DOHH2 (cell line): Measurements from ENCODE around the gene CDPF1.

Source experiments
- H3F3A ChIP-seq: fragments of 200-600 bp; sonication (generic), shearing (Covaris generic); 2 replicates; pipeline ENCODE4 v1.6.0; 2016; ENCODE audit warnings: antibody characterized with exemption, mild to moderate bottlenecking; ENCODE audit not compliant: control insufficient read depth, insufficient read depth
- H3K27ac ChIP-seq: fragments of 200-600 bp; sonication (generic); 2 replicates; pipeline ENCODE4 v1.5.1; 2014; ENCODE audit warnings: low read depth, mild to moderate bottlenecking, low read length, moderate library complexity
- H3K27me3 ChIP-seq: fragments of 200-600 bp; sonication (generic); 2 replicates; pipeline ENCODE4 v1.6.1; 2014; ENCODE audit warnings: mild to moderate bottlenecking, low read length, mixed read lengths; ENCODE audit not compliant: control insufficient read depth
- H3K36me3 ChIP-seq: fragments of 200-600 bp; sonication (generic); 2 replicates; pipeline ENCODE4 v1.6.1; 2014; ENCODE audit warnings: mild to moderate bottlenecking, low read length, moderate library complexity, mixed read lengths; ENCODE audit not compliant: control insufficient read depth
- H3K4me1 ChIP-seq: fragments of 200-600 bp; sonication (generic); 2 replicates; pipeline ENCODE4 v1.6.1; 2014; ENCODE audit warnings: mild to moderate bottlenecking, low read length, mixed read lengths; ENCODE audit not compliant: control insufficient read depth
- H3K4me2 ChIP-seq: fragments of 200-600 bp; sonication (generic); 2 replicates; pipeline ENCODE4 v1.6.0; 2014; ENCODE audit warnings: mild to moderate bottlenecking, low read length, moderate library complexity
- H3K4me3 ChIP-seq: fragments of 200-600 bp; sonication (generic); 2 replicates; pipeline ENCODE4 v1.5.1; 2014; ENCODE audit warnings: mild to moderate bottlenecking, low read length, mixed read lengths
- H3K79me2 ChIP-seq: fragments of 200-600 bp; sonication (generic); 2 replicates; pipeline ENCODE4 v1.6.1; 2014; ENCODE audit warnings: mild to moderate bottlenecking, low read length, mixed read lengths; ENCODE audit not compliant: control insufficient read depth
- H3K9me2 ChIP-seq: fragments of 200-600 bp; sonication (generic); replicated peaks from 2 replicates; pipeline ENCODE4 v1.6.1; 2014; ENCODE audit warnings: mild to moderate bottlenecking, low read length, mixed read lengths; ENCODE audit not compliant: control insufficient read depth
- H3K9me3 ChIP-seq: fragments of 200-600 bp; sonication (generic); 2 replicates; pipeline ENCODE4 v1.6.1; 2014; ENCODE audit warnings: antibody characterized with exemption, low read length, mixed read lengths; ENCODE audit not compliant: control insufficient read depth, insufficient read depth
- H4K20me1 ChIP-seq: fragments of 200-600 bp; sonication (generic); 2 replicates; pipeline ENCODE4 v1.6.0; 2014; ENCODE audit warnings: low read depth, mild to moderate bottlenecking, antibody characterized with exemption, low read length, moderate library complexity; ENCODE audit not compliant: control insufficient read depth, insufficient read depth
- EZH2phosphoT487 ChIP-seq: fragments of 200-600 bp; sonication (generic); IDR thresholded peaks from 2 replicates; pipeline ENCODE4 v1.6.1; 2017; ENCODE audit warnings: borderline replicate concordance, mild to moderate bottlenecking, antibody characterized with exemption, low read length, moderate library complexity, mixed read lengths
- TF ChIP-seq, protein P1 (sequence below): fragments of 200-600 bp; sonication (generic); IDR thresholded peaks from one replicate; pipeline ENCODE4 v1.5.1; 2014; ENCODE audit warnings: antibody characterized with exemption, mild to moderate bottlenecking, low read depth, low read length; ENCODE audit not compliant: poor library complexity, severe bottlenecking

The CDPF1 gene

DNA sequence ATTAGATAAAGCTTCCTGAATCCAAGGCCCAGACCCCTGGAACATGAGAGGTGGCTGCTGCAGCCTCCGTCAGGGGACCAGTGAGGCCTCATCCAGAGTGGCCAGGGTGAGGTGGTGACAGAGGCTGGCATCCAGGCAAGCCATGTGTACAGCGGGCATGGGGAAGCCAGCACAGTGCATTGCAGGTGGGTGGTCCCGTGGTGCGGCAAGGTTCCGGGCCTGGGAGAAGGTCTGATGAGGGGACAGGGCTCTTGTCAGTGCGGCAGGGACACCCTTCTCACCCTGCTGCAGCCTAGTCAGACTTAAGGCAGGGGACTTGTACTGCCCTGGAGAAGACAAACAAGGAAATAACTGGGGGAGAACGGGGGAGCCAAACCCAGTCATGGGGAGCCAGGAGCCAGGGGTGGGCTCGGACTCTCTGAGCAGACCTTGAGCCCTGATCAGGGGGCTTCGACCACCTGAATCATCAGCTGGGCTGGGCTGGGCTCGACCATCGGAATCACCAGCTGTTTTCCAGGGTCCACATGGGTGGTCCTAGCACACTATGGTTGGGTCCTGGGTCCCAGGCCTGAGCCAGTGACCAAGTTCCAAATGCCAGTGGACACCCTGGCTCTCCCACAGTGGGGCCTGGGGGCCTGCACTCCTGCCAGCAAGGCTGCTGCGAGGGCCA is 22.8 kb upstream of the CDPF1 start:
- peaks cover 6% of the 10 kb centered on the region; the same call in 1 of the 2 replicates for H3K9me3 ChIP-seq
- no peaks in the 10 kb centered on the region for H3K9me2 ChIP-seq
- H3K4me1 ChIP-seq: no peaks in the 10 kb centered on the region; the same call in 1 of the 2 replicates
- H3K27ac ChIP-seq: no peak overlapping the region
- H3K36me3 ChIP-seq: no peaks in the 10 kb centered on the region
- no peaks in the 10 kb centered on the region for H3K79me2 ChIP-seq
- H3K27me3 ChIP-seq: peaks cover 5% of the 10 kb centered on the region
- H3K4me3 ChIP-seq: no peak overlapping the region
- H3F3A ChIP-seq: no peaks in the 10 kb centered on the region
- no peaks in the 10 kb centered on the region for H4K20me1 ChIP-seq
- no peak overlapping the region for H3K4me2 ChIP-seq
- TF ChIP-seq, protein P1, sequence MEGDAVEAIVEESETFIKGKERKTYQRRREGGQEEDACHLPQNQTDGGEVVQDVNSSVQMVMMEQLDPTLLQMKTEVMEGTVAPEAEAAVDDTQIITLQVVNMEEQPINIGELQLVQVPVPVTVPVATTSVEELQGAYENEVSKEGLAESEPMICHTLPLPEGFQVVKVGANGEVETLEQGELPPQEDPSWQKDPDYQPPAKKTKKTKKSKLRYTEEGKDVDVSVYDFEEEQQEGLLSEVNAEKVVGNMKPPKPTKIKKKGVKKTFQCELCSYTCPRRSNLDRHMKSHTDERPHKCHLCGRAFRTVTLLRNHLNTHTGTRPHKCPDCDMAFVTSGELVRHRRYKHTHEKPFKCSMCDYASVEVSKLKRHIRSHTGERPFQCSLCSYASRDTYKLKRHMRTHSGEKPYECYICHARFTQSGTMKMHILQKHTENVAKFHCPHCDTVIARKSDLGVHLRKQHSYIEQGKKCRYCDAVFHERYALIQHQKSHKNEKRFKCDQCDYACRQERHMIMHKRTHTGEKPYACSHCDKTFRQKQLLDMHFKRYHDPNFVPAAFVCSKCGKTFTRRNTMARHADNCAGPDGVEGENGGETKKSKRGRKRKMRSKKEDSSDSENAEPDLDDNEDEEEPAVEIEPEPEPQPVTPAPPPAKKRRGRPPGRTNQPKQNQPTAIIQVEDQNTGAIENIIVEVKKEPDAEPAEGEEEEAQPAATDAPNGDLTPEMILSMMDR: no peak
- no peak for TF ChIP-seq EZH2phosphoT487

DNA sequence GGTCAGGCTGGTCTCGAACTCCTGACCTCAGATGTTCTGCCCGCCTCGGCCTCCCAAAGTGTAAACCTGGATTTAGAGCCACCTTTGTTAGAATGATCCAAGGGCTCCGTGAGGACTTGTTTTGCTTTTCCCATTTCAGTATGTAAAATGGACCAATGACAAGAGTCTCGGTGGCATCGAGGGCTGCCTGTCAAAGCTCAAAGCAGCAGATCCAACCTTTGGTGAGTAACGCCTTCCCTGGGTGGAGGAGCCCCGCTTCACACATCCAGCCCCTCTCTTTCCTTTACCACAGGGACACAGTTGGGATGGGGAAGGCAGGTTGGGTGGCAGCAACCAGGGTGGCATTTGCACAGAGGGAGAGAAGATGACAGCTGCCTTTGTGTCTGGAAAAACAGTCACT is 22.1 kb upstream of the CDPF1 start:
- Histone ChIP-seq H3K27me3 (peaks cover 12% of the 10 kb centered on the region), H3F3A (no peaks in the 10 kb centered on the region), H3K4me1 (no peaks in the 10 kb centered on the region; the same call in 1 of the 2 replicates), H3K4me3 (no peak overlapping the region), H3K4me2 (no peak overlapping the region), H3K9me3 (peaks cover 6% of the 10 kb centered on the region; the same call in 1 of the 2 replicates), H3K79me2 (no peaks in the 10 kb centered on the region), H3K36me3 (no peaks in the 10 kb centered on the region), H3K27ac (no peak overlapping the region), H4K20me1 (no peaks in the 10 kb centered on the region), H3K9me2 (no peaks in the 10 kb centered on the region)
- TF ChIP-seq, protein P1: no peak
- no peak for TF ChIP-seq EZH2phosphoT487

DNA sequence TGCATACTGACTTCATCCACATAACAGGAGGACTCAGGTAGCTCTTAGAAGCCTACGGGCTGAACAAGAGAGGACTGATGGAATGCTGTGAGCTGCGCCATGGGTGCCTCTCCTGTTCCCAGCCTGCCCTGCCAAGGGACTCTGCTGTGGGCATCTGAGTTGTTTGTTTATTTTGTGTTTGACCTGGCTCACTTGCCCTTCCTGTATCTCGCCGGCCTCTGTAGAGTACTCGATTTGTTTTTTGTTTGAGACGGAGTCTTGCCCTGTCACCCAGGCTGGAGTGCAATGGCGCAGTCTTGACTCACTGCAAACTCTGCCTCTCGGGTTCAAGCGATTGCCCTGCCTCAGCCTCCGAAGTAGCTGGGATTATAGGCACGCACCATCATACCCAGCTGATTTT is 19.5 kb upstream of the CDPF1 start:
- H3K27ac ChIP-seq: no peak overlapping the region
- no peaks in the 10 kb centered on the region for H3K9me2 ChIP-seq
- H3F3A ChIP-seq: no peaks in the 10 kb centered on the region
- H3K27me3 ChIP-seq: peaks cover 24% of the 10 kb centered on the region
- no peaks in the 10 kb centered on the region for H3K36me3 ChIP-seq
- no peak overlapping the region for H3K4me3 ChIP-seq
- H4K20me1 ChIP-seq: no peaks in the 10 kb centered on the region
- no peak for TF ChIP-seq EZH2phosphoT487
- TF ChIP-seq, protein P1: no peak
- H3K9me3 ChIP-seq: peaks cover 9% of the 10 kb centered on the region
- H3K79me2 ChIP-seq: no peaks in the 10 kb centered on the region
- no peaks in the 10 kb centered on the region for H3K4me1 ChIP-seq
- H3K4me2 ChIP-seq: no peak overlapping the region
